ENCODE results near the gene DNPH1.

The DNPH1 gene

DNA sequence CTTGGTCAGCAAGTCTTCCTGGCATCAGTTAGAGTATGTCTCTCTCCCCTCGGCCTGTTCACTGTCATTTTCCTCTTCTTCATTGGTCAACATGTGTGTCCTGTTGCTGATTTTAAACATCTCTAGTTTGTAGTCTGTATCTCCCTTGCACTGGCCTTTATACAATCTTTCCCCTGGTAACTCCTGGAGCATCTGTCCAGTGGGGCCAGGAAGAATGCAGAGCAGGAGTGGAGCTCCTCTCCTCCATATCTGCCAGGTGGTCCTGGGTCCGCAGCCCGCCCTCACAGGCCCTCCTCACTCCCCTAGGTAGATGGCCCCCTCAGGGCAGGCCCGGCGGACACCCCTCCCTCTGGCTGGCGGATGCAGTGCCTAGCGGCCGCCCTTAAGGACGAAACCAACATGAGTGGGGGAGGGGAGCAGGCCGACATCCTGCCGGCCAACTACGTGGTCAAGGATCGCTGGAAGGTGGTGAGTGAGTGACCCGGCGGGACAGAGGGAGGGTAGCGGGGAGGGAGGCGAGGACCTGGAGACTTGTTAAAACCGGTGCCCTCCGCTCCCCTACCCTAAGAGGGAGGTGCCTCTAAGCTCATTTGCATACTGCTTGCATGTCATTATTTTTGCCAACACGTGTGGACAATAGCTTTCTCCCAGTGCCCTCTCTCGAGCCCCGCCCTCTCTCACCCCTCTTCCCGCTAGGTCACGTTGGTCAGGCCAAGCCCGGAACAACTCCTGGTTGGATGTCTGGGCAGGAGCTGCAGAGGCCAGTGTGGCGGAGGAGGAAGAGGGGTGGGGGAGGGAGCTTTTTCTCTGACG lies 17.2 kb upstream of the DNPH1 start:
- H3F3A ChIP-seq (ENCODE audit: low read depth), result no peaks in the 10 kb centered on the region
- H3K36me3 ChIP-seq (ENCODE audit: insufficient read depth, low read length), result no peaks in the 10 kb centered on the region
- H3K9me3 ChIP-seq (ENCODE audit: insufficient read depth, low read depth, low read length), result no peaks in the 10 kb centered on the region
- H2AFZ ChIP-seq (ENCODE audit: low read length), result peak overlapping the region; percentile 98
- no peaks in the 10 kb centered on the region for H3K27me3 ChIP-seq (ENCODE audit: insufficient read depth, low read length, poor library complexity, severe bottlenecking)
- peak overlapping the region; percentile 66 for H3K9ac ChIP-seq (ENCODE audit: low read depth, low read length, poor library complexity, severe bottlenecking)
- H3K4me2 ChIP-seq (ENCODE audit: low read depth, low read length, poor library complexity, severe bottlenecking), result peak overlapping the region; percentile 86
- H3K79me2 ChIP-seq (ENCODE audit: insufficient read depth, low read length), result no peaks in the 10 kb centered on the region
- peaks cover 10% of the 10 kb centered on the region for H3K4me1 ChIP-seq (ENCODE audit: insufficient read depth, low read length, poor library complexity, severe bottlenecking)
- H3K4me3 ChIP-seq (ENCODE audit: low read length, poor library complexity, severe bottlenecking), result peak overlapping the region; percentile 79
- no peaks in the 10 kb centered on the region for H3K9me2 ChIP-seq (replicated peaks; ENCODE audit: low read depth, low read length)
- TF ChIP-seq CTCF (conservative IDR thresholded peaks at IDR 0.05; ENCODE audit: low read length) (no peak), EZH2phosphoT487 (IDR thresholded peaks at IDR 0.05; ENCODE audit: borderline replicate concordance) (no peak)
- no peaks in the 10 kb centered on the region for H4K20me1 ChIP-seq (ENCODE audit: insufficient read depth, low read length, poor library complexity, severe bottlenecking)

DNA sequence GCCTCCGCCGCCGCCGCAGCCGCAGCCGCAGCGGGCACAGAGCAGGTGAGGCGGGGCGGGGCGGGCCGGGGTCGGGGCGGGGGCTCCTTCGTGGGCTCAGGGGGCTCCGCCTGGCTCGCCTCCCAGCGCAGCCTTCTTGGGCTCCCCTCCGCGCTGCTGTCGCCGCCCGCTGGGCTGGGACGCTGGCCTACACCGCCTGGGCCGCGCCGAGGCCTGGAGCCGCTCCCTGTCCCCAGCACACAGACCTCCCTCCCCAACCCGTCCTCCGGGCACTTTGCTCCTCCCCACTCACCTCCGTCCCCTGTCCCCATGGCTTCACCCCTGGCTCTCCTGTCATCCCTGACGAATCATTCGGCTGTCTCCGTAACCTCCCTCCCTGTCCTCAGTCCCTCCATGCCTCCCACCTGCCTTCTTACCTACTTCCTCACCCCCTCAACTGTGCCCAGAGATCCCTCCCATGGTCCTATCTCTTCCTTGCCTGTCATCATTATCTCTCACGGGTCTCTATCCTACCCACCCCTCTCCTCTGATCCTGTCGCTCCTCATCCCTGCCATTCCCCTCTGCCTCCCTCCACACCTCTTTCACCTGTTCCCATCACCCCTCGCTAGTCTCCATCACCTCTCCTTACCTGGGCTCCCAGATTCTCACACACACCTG lies 14.5 kb upstream of the DNPH1 start:
- peaks cover 10% of the 10 kb centered on the region for H3K4me1 ChIP-seq (ENCODE audit: insufficient read depth, low read length, poor library complexity, severe bottlenecking)
- H3K9me3 ChIP-seq (ENCODE audit: insufficient read depth, low read depth, low read length), result no peaks in the 10 kb centered on the region
- no peaks in the 10 kb centered on the region for H3F3A ChIP-seq (ENCODE audit: low read depth)
- no peaks in the 10 kb centered on the region for H4K20me1 ChIP-seq (ENCODE audit: insufficient read depth, low read length, poor library complexity, severe bottlenecking)
- no peaks in the 10 kb centered on the region for H3K79me2 ChIP-seq (ENCODE audit: insufficient read depth, low read length)
- no peak overlapping the region for H3K9ac ChIP-seq (ENCODE audit: low read depth, low read length, poor library complexity, severe bottlenecking)
- H3K27me3 ChIP-seq (ENCODE audit: insufficient read depth, low read length, poor library complexity, severe bottlenecking), result no peaks in the 10 kb centered on the region
- H3K36me3 ChIP-seq (ENCODE audit: insufficient read depth, low read length), result no peaks in the 10 kb centered on the region
- no peaks in the 10 kb centered on the region for H3K9me2 ChIP-seq (replicated peaks; ENCODE audit: low read depth, low read length)
- TF ChIP-seq EZH2phosphoT487 (IDR thresholded peaks at IDR 0.05; ENCODE audit: borderline replicate concordance), result no peak
- TF ChIP-seq CTCF (conservative IDR thresholded peaks at IDR 0.05; ENCODE audit: low read length), result no peak
- H3K4me3 ChIP-seq (ENCODE audit: low read length, poor library complexity, severe bottlenecking), result no peak overlapping the region
- H3K4me2 ChIP-seq (ENCODE audit: low read depth, low read length, poor library complexity, severe bottlenecking), result no peak overlapping the region
- H2AFZ ChIP-seq (ENCODE audit: low read length), result no peak overlapping the region

DNA sequence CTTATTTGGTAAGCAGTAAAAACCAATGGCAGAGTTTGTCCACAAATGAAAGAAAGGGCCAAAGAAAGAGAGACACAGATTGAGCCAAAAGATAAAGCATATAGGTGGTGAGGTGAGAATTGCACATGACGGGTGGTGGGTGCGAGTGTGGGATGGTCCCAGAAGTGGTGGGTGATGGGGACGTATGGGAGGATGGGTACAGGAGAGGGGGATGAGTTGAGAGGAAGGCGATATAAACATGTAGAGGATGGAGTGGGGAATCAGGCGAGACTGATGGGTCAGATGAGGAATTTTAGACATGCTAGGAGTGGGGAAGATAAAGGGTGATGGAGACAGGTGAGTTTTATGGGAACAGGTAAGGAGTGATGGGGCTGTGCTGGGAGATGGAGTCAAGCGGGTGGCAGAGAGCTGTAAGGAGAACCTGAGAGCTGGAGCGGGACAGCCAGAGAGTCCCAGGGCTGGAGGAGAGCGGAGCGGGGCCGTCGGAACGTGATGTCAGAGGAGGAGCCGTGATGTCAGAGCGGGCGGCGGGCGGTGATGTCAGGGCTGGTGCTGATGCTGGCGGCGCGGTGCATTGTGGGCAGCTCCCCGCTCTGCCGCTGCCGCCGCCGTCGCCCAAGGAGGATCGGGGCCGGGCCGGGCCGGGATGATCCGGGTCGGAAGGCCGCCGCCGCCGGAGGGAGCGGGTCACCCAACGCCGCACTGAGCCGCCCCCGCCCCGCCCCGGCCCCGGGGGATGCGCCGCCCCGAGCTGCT lies 13.8 kb upstream of the DNPH1 start, which contains the start of gene TTBK1:
Gene TTBK1, plus strand, starts transcription at position 574 of the 756 bp plus-strand sequence. CDS start 3,180 bp downstream, outside the sequence.
- Histone ChIP-seq H3K4me3 (ENCODE audit: low read length, poor library complexity, severe bottlenecking) (no peak within 1 kb of the TSS), H3K27me3 (ENCODE audit: insufficient read depth, low read length, poor library complexity, severe bottlenecking) (no peaks in the 10 kb centered on the region)
- TF ChIP-seq CTCF (conservative IDR thresholded peaks at IDR 0.05; ENCODE audit: low read length), result no peak
- no peak for TF ChIP-seq EZH2phosphoT487 (IDR thresholded peaks at IDR 0.05; ENCODE audit: borderline replicate concordance)

More for the DNA sequence above, 13.8 kb upstream of the DNPH1 start, which contains the start of gene TTBK1:
- Histone ChIP-seq H3K9me3 (ENCODE audit: insufficient read depth, low read depth, low read length) (no peaks in the 10 kb centered on the region), H3K4me1 (ENCODE audit: insufficient read depth, low read length, poor library complexity, severe bottlenecking) (peaks cover 10% of the 10 kb centered on the region), H3K79me2 (ENCODE audit: insufficient read depth, low read length) (no peaks in the 10 kb centered on the region), H4K20me1 (ENCODE audit: insufficient read depth, low read length, poor library complexity, severe bottlenecking) (no peaks in the 10 kb centered on the region), H3F3A (ENCODE audit: low read depth) (no peaks in the 10 kb centered on the region), H2AFZ (ENCODE audit: low read length) (no peak within 1 kb of the TSS), H3K36me3 (ENCODE audit: insufficient read depth, low read length) (no peaks in the 10 kb centered on the region), H3K9ac (ENCODE audit: low read depth, low read length, poor library complexity, severe bottlenecking) (no peak within 1 kb of the TSS), H3K4me2 (ENCODE audit: low read depth, low read length, poor library complexity, severe bottlenecking) (no peak within 1 kb of the TSS), H3K9me2 (replicated peaks; ENCODE audit: low read depth, low read length) (no peaks in the 10 kb centered on the region)
